SK-N-SH (cell line): Measurements from ENCODE around the gene PLXNA4. TPM values are rescaled to one million over a fixed set of nuclear protein-coding genes. Genes with fewer than 3 reads are reported as not detected.

ENCODE experiments used
- CTCF ChIA-PET: fragments of 300-600, 350-600 bp; formaldehyde crosslinking; extraction: SDS; loops from one replicate; lab custom pipeline; 2021; lab: Yijun Ruan, JAX
- POLR2A ChIA-PET: fragments of 350-600 bp; sonication (Branson Sonifier 250); formaldehyde crosslinking; extraction: SDS; loops from one replicate; lab custom pipeline; 2020; ENCODE audit warnings: antibody characterized with exemption, inconsistent platforms; lab: Yijun Ruan, JAX
- DNase-seq: peaks from one replicate; pipeline ENCODE4 v3.0.0; 2012
- H2AFZ ChIP-seq: fragments of 200-600 bp; sonication (generic); 2 replicates; pipeline ENCODE4 v1.8.1; 2016; ENCODE audit warnings: antibody characterized with exemption, mild to moderate bottlenecking, low read depth
- H3F3A ChIP-seq: fragments of 200-600 bp; sonication (generic); replicated peaks from 2 replicates; pipeline ENCODE3; 2016; ENCODE audit warnings: antibody characterized with exemption, mild to moderate bottlenecking; ENCODE audit not compliant: insufficient read depth
- H3K27ac ChIP-seq, 2 experiments: fragments of 200-500 bp in 1 of 2; fragments of 200-600 bp in 1 of 2; sonication (Bioruptor generic) in 1 of 2; sonication (generic), shearing (Covaris generic) in 1 of 2; 2 replicates each; pipeline versions ENCODE4 v1.5.1 to v1.6.1; 2014 to 2016; ENCODE audit warnings: low read depth in 2 of 2, inconsistent platforms in 1 of 2, low read length in 1 of 2, mild to moderate bottlenecking in 1 of 2, mixed read lengths in 1 of 2
- H3K27me3 ChIP-seq: fragments of 200-600 bp; sonication (generic), shearing (Covaris generic); 2 replicates; pipeline ENCODE4 v1.6.1; 2016; ENCODE audit warnings: mixed run types; ENCODE audit not compliant: insufficient read depth
- H3K36me3 ChIP-seq, 2 experiments: fragments of 200-500 bp in 1 of 2; fragments of 200-600 bp in 1 of 2; sonication (Bioruptor generic) in 1 of 2; sonication (generic) in 1 of 2; replicated peaks in 1 of 2; 2 replicates each; pipeline versions ENCODE3 to v1.5.1; 2014 to 2016; ENCODE audit warnings: low read length in 1 of 2, mild to moderate bottlenecking in 1 of 2; ENCODE audit not compliant: insufficient read depth in 2 of 2, control insufficient read depth in 1 of 2
- H3K4me1 ChIP-seq, 2 experiments: fragments of 200-500 bp in 1 of 2; fragments of 200-600 bp in 1 of 2; sonication (Bioruptor generic) in 1 of 2; sonication (generic), shearing (Covaris generic) in 1 of 2; 2 replicates each; pipeline versions ENCODE4 v1.5.1 to v1.6.1; 2014 to 2016; ENCODE audit warnings: low read depth in 1 of 2, low read length in 1 of 2, mixed run types in 1 of 2; ENCODE audit not compliant: insufficient read depth in 2 of 2, control insufficient read depth in 1 of 2
- H3K4me2 ChIP-seq: fragments of 200-600 bp; sonication (generic), shearing (Covaris generic); 2 replicates; pipeline ENCODE4 v1.6.1; 2017; ENCODE audit warnings: mixed run types
- H3K4me3 ChIP-seq, 2 experiments: fragments of 200-500 bp in 1 of 2; fragments of 200-600 bp in 1 of 2; sonication (Bioruptor generic) in 1 of 2; sonication (generic), shearing (Covaris generic) in 1 of 2; 2 replicates each; pipeline versions ENCODE4 v1.5.1 to v1.8.1; 2014 to 2016; ENCODE audit warnings: low read depth in 2 of 2, inconsistent platforms in 1 of 2, low read length in 1 of 2, mild to moderate bottlenecking in 1 of 2, mixed read lengths in 1 of 2, moderate library complexity in 1 of 2
- H3K79me2 ChIP-seq: fragments of 200-600 bp; sonication (generic); 2 replicates; pipeline ENCODE4 v1.8.1; 2017; ENCODE audit warnings: mild to moderate bottlenecking; ENCODE audit not compliant: insufficient read depth
- H3K9ac ChIP-seq: fragments of 200-600 bp; sonication (generic); 2 replicates; pipeline ENCODE4 v1.6.1; 2017; ENCODE audit warnings: mixed run types
- H3K9me2 ChIP-seq: fragments of 200-600 bp; sonication (generic); 2 replicates; pipeline ENCODE4 v1.6.1; 2017; ENCODE audit warnings: mixed run types
- H3K9me3 ChIP-seq: fragments of 200-600 bp; sonication (generic); 2 replicates; pipeline ENCODE4 v1.6.1; 2017; ENCODE audit warnings: mixed run types, mild to moderate bottlenecking, moderate library complexity
- H4K20me1 ChIP-seq: fragments of 200-600 bp; sonication (generic); 2 replicates; pipeline ENCODE4 v1.6.1; 2017; ENCODE audit warnings: mild to moderate bottlenecking, mixed run types; ENCODE audit not compliant: insufficient read depth
- CTCF ChIP-seq: fragments of 200-600 bp; sonication (generic); IDR thresholded peaks from 2 replicates; pipeline ENCODE4 v1.6.1; 2017; ENCODE audit warnings: antibody characterized with exemption, mild to moderate bottlenecking, moderate library complexity
- FOXJ3 ChIP-seq: sonication (generic); formaldehyde crosslinking; IDR thresholded peaks from 2 replicates; pipeline ENCODE4 v1.5.1; 2020; ENCODE audit warnings: mild to moderate bottlenecking, missing genetic modification reagents
- FOXM1 ChIP-seq: IDR thresholded peaks from 2 replicates; pipeline ENCODE4 v1.4.0; 2012; ENCODE audit warnings: low read depth, mild to moderate bottlenecking
- IRF3 ChIP-seq: fragments of 150-350 bp; IDR thresholded peaks from 2 replicates; pipeline ENCODE4 v1.6.1; 2016; ENCODE audit warnings: mild to moderate bottlenecking, low read depth, low read length
- JUND ChIP-seq: IDR thresholded peaks from 2 replicates; pipeline ENCODE4 v1.4.0; 2012
- MAX ChIP-seq: IDR thresholded peaks from 2 replicates; pipeline ENCODE4 v1.4.0; 2012; ENCODE audit warnings: low read depth
- MXI1 ChIP-seq: IDR thresholded peaks from 2 replicates; pipeline ENCODE4 v1.6.1; 2012; ENCODE audit warnings: mild to moderate bottlenecking, low read depth, low read length, improper control_type of control experiment
- NFIC ChIP-seq: IDR thresholded peaks from 2 replicates; pipeline ENCODE4 v1.4.0; 2012; ENCODE audit warnings: borderline replicate concordance
- NRF1 ChIP-seq: IDR thresholded peaks from 2 replicates; pipeline ENCODE4 v1.6.1; 2012; ENCODE audit warnings: low read depth, mild to moderate bottlenecking, low read length
- PBX3 ChIP-seq: IDR thresholded peaks from 2 replicates; pipeline ENCODE4; 2012
- POLR2AphosphoS5 ChIP-seq: IDR thresholded peaks from 2 replicates; pipeline ENCODE4 v1.6.1; 2012; ENCODE audit warnings: low read depth, low read length
- RAD21 ChIP-seq: IDR thresholded peaks from 2 replicates; pipeline ENCODE4 v1.6.1; 2012; ENCODE audit warnings: mild to moderate bottlenecking, low read length
- RCOR1 ChIP-seq: fragments of 150-350 bp; IDR thresholded peaks from 2 replicates; pipeline ENCODE4 v1.6.1; 2017; ENCODE audit warnings: antibody characterized with exemption, low read length
- RFX5 ChIP-seq: IDR thresholded peaks from 2 replicates; pipeline ENCODE4 v1.6.1; 2012; ENCODE audit warnings: mild to moderate bottlenecking, improper control_type of control experiment, low read length
- SIN3A ChIP-seq: IDR thresholded peaks from 2 replicates; pipeline ENCODE4 v1.6.1; 2012; ENCODE audit warnings: low read depth, mild to moderate bottlenecking, low read length, moderate library complexity, borderline replicate concordance
- SMC3 ChIP-seq: IDR thresholded peaks from 2 replicates; pipeline ENCODE4 v1.6.1; 2012; ENCODE audit warnings: low read depth, low read length, improper control_type of control experiment
- TEAD4 ChIP-seq: IDR thresholded peaks from 2 replicates; pipeline ENCODE4 v1.4.0; 2012; ENCODE audit warnings: mild to moderate bottlenecking, borderline replicate concordance; ENCODE audit not compliant: insufficient read depth
- USF1 ChIP-seq: IDR thresholded peaks from 2 replicates; pipeline ENCODE4 v1.4.0; 2012; ENCODE audit warnings: low read depth, borderline replicate concordance
- USF2 ChIP-seq: fragments of 150-350 bp; IDR thresholded peaks from 2 replicates; pipeline ENCODE4 v1.6.1; 2017; ENCODE audit warnings: antibody characterized with exemption, low read length, low read depth, borderline replicate concordance
- ZBTB33 ChIP-seq: IDR thresholded peaks from 2 replicates; pipeline ENCODE4 v1.4.0; 2012; ENCODE audit warnings: low read depth, borderline replicate concordance
- WGBS: methylation state at CpG from one replicate; pipeline ENCODE4 v1.1.6; 2017; ENCODE audit warnings: low lambda C conversion rate; 5-methylcytosine and 5-hydroxymethylcytosine counted together
- polyA plus RNA-seq, 3 experiments: library from polyadenylated mRNA; depleted of rRNA; stranded (reverse); fragments of >200 nt; gene quantifications; 2 replicates each; pipeline ENCODE4 v1.2.3, GENCODE V29; 2012

The PLXNA4 gene
- polyA plus RNA-seq, 1 of the 3 experiments (the other 2 are of a cell fraction): 2.4 TPM

GRCh38 chr7:132319481-132319880 is 256.8 kb downstream of the PLXNA4 start:
- H3K9me3 ChIP-seq: no peaks in the 10 kb centered on the region
- H3K9me2 ChIP-seq: no peaks in the 10 kb centered on the region
- CTCF ChIA-PET: interaction anchor here (0.6 to 19.0 kb wide), 52 partner anchors 9 to 1115 kb away, joined by 3 to 440 read pairs (median 7); partner anchors contain the start of gene PLXNA4
- POLR2A ChIA-PET: no interaction called here
- H4K20me1 ChIP-seq: no peaks in the 10 kb centered on the region
- no peaks in the 10 kb centered on the region for H3K79me2 ChIP-seq
- H3K4me1 ChIP-seq: peaks cover 0 to 39% of the 10 kb centered on the region in 2 experiments; a peak in 2 of 4 replicates
- DNase-seq: no peak
- H3K4me3 ChIP-seq: no peak overlapping the region
- H3F3A ChIP-seq: no peaks in the 10 kb centered on the region
- H3K36me3 ChIP-seq: no peaks in the 10 kb centered on the region
- no peak overlapping the region for H3K4me2 ChIP-seq
- no peak overlapping the region for H2AFZ ChIP-seq
- peaks cover under 1% of the 10 kb centered on the region; the same call in 1 of the 2 replicates for H3K27me3 ChIP-seq
- H3K9ac ChIP-seq: no peak overlapping the region
- no peak overlapping the region for H3K27ac ChIP-seq
- TF ChIP-seq IRF3 (no peak), USF1 (no peak), NRF1 (no peak), CTCF (no peak), FOXJ3 (CRISPR knock-in tag) (no peak), FOXM1 (no peak), USF2 (no peak), MXI1 (no peak), MAX (no peak), ZBTB33 (no peak), TEAD4 (no peak), RFX5 (no peak), JUND (no peak), PBX3 (no peak), RAD21 (no peak), RCOR1 (no peak), NFIC (no peak), SIN3A (no peak), POLR2AphosphoS5 (no peak), SMC3 (no peak)
- 88% methylated on average over 6 of the region's 6 CpGs for WGBS
